K562 (cell line): ENCODE measurements around the gene SCG5. TPM values are rescaled to one million over a fixed set of nuclear protein-coding genes. Genes with fewer than 3 reads are reported as not detected.

Experiments used
- ATAC-seq: fragments of 200-7000 bp; cut with Tn5 transposase; 3 replicates; pipeline ENCODE4 v1.9.1; 2020; ENCODE audit warnings: moderate library complexity
- BruUV-seq: library from RNA; stranded (reverse); fragments of 400-500 nt; replicated peaks from 2 replicates; lab custom pipeline; 2021; lab: Mats Ljungman, UMichigan
- CTCF ChIA-PET: fragments of 300-600 bp; formaldehyde crosslinking; extraction: SDS; loops from one replicate; lab custom pipeline; 2021; ENCODE audit warnings: low intra/inter-chr PET ratio; lab: Yijun Ruan, JAX
- POLR2A ChIA-PET: fragments of 300-600, 350-650 bp; sonication (Branson Sonifier 250); formaldehyde crosslinking; extraction: SDS; loops from one replicate; lab custom pipeline; 2021; ENCODE audit warnings: antibody characterized with exemption, inconsistent platforms; lab: Yijun Ruan, JAX
- DNase-seq, 4 experiments: peaks; one replicate each; pipeline versions ENCODE4 v3.0.0 to v3.0.0-alpha.2; 2011 to 2018; ENCODE audit warnings: low spot score in 3 of 4, mixed read lengths in 3 of 4; ENCODE audit errors: extremely low read depth in 1 of 4
- FAIRE-seq: peaks from 2 replicates; lab custom pipeline; 2011; peaks lifted over from hg19 to GRCh38; lab: Jason Lieb, UNC
- H2AFZ ChIP-seq: 2 replicates; pipeline ENCODE4 v1.6.0; 2011; ENCODE audit warnings: low read depth, low read length, control low read depth, inconsistent platforms
- H3K27ac ChIP-seq: fragments of 200-600 bp; 3 replicates; pipeline ENCODE4 v1.8.0; 2011; ENCODE audit warnings: low read depth, mild to moderate bottlenecking, control low read depth, inconsistent platforms, low read length, moderate library complexity, mixed read lengths; ENCODE audit errors: extremely low read depth
- H3K27me3 ChIP-seq, 2 experiments: fragments of 300-600 bp in 1 of 2; 2 replicates in 1 of 2; 3 replicates in 1 of 2; pipeline versions ENCODE4 v1.6.0 to v1.8.0; 2011; ENCODE audit warnings: inconsistent platforms in 2 of 2, low read length in 2 of 2, mild to moderate bottlenecking in 1 of 2, mixed read lengths in 1 of 2, moderate library complexity in 1 of 2; ENCODE audit not compliant: control insufficient read depth in 2 of 2, insufficient read depth in 2 of 2
- H3K36me3 ChIP-seq: fragments of 300-600 bp; 3 replicates; pipeline ENCODE4 v1.8.0; 2011; ENCODE audit warnings: mild to moderate bottlenecking, low read length, inconsistent platforms; ENCODE audit not compliant: control insufficient read depth, insufficient read depth
- H3K4me1 ChIP-seq, 2 experiments: fragments of 200-600 bp in 1 of 2; replicated peaks in 1 of 2; 2 replicates in 1 of 2; 3 replicates in 1 of 2; pipeline versions ENCODE4 v1.5.1 to v1.8.0; 2011; ENCODE audit warnings: inconsistent platforms in 2 of 2, low read length in 2 of 2, mild to moderate bottlenecking in 1 of 2, mixed read lengths in 1 of 2, moderate library complexity in 1 of 2; ENCODE audit not compliant: control insufficient read depth in 2 of 2, insufficient read depth in 2 of 2
- H3K4me2 ChIP-seq: 2 replicates; pipeline ENCODE4 v1.6.1; 2011; ENCODE audit warnings: low read length, control low read depth, inconsistent platforms, mixed read lengths; ENCODE audit not compliant: insufficient read depth
- H3K4me3 ChIP-seq: fragments of 200-600 bp; sonication (generic), shearing (Covaris generic); 2 replicates; pipeline ENCODE4 v1.5.1; 2016; ENCODE audit warnings: control low read depth, inconsistent platforms
- H3K79me2 ChIP-seq: fragments of 200-600 bp; 3 replicates; pipeline ENCODE4 v1.8.0; 2011; ENCODE audit warnings: low read length, inconsistent platforms; ENCODE audit not compliant: control insufficient read depth, insufficient read depth
- H3K9ac ChIP-seq, 2 experiments: 2 replicates each; pipeline versions ENCODE4 v1.6.0 to v1.6.1; 2011; ENCODE audit warnings: low read depth in 2 of 2, low read length in 2 of 2, control low read depth in 1 of 2, inconsistent platforms in 1 of 2, mild to moderate bottlenecking in 1 of 2, mixed read lengths in 1 of 2; ENCODE audit not compliant: insufficient read depth in 1 of 2
- H3K9me1 ChIP-seq: one replicate; pipeline ENCODE4 v1.6.0; 2011; ENCODE audit warnings: inconsistent platforms, mild to moderate bottlenecking, low read length, moderate library complexity; ENCODE audit not compliant: control insufficient read depth, insufficient read depth
- H3K9me3 ChIP-seq: replicated peaks from 2 replicates; pipeline ENCODE4 v1.5.1; 2011; ENCODE audit warnings: low read depth, low read length, inconsistent platforms; ENCODE audit not compliant: control insufficient read depth, insufficient read depth
- H4K20me1 ChIP-seq: replicated peaks from 2 replicates; pipeline ENCODE4 v1.6.1; 2011; ENCODE audit warnings: low read length, inconsistent platforms, mixed read lengths; ENCODE audit not compliant: control insufficient read depth, insufficient read depth
- BMI1 ChIP-seq: fragments of 150-350 bp; IDR thresholded peaks from 2 replicates; pipeline ENCODE4 v1.6.1; 2014; ENCODE audit warnings: low read length
- CBX8 ChIP-seq: fragments of 200-600 bp; sonication (generic); IDR thresholded peaks from 2 replicates; pipeline ENCODE4 v1.6.1; 2012; ENCODE audit warnings: borderline replicate concordance, mixed run types, low read depth, mild to moderate bottlenecking, moderate library complexity, mixed read lengths, low read length, control low read depth, inconsistent platforms; ENCODE audit not compliant: poor library complexity, severe bottlenecking; ENCODE audit errors: extremely low read depth
- RNF2 ChIP-seq: sonication (generic); IDR thresholded peaks from 2 replicates; pipeline ENCODE4 v1.6.1; 2016
- ZNF507 ChIP-seq: conservative IDR thresholded peaks from 2 replicates; pipeline ENCODE4 v1.6.1; 2017; ENCODE audit warnings: missing genetic modification characterization, missing compliant biosample characterization
- WGBS: fragments of 100-300 bp; shearing (Covaris generic); methylation state at CpG from one replicate; pipeline ENCODE4 v1.1.6; 2016; ENCODE audit warnings: low coverage, mixed read lengths; ENCODE audit not compliant: insufficient coverage; ENCODE audit errors: missing lambda C conversion rate; 5-methylcytosine and 5-hydroxymethylcytosine counted together
- in situ Hi-C: fragments of 300-500 bp; cut with MboI; formaldehyde crosslinking; loops from 4 replicates; pipeline ENCODE4 v1.15.0; 2018; ENCODE audit warnings: inconsistent platforms, mixed read lengths
- intact Hi-C: fragments of 100-400 bp; cut with micrococcal nuclease; formaldehyde crosslinking; loops from 2 replicates; pipeline ENCODE4 v1.14.2; 2022
- polyA plus RNA-seq, 8 experiments: library from polyadenylated mRNA; depleted of rRNA in 4 of 8; stranded (reverse) in 5 of 8; unstranded in 3 of 8; fragments of >200 nt; fragmentation: Nextera tagmentation in 2 of 8; fragmentation: Illumina TruSeq in 1 of 8; extraction: Ambion mirVana in 2 of 8; extraction: Trizol in 1 of 8; gene quantifications; 2 replicates each; pipeline versions ENCODE4 v1.2.1 to v1.2.3, GENCODE V29; 2011 to 2014; ENCODE audit warnings: inconsistent platforms in 1 of 8, missing spikeins in 1 of 8
- total RNA-seq, 7 experiments: library from RNA; depleted of rRNA in 6 of 7; stranded (reverse); fragments of >200 nt in 6 of 7; fragmentation: Illumina TruSeq in 2 of 7; extraction: Trizol in 2 of 7; gene quantifications; 2 replicates each; pipeline versions ENCODE4 v1.2.1 to v1.2.3, GENCODE V29; 2011 to 2021; ENCODE audit warnings: low replicate concordance in 1 of 7
- TF ChIP-seq, protein P1 (sequence below): sonication (generic); formaldehyde crosslinking; IDR thresholded peaks from 2 replicates; pipeline ENCODE4 v1.8.1; 2023; ENCODE audit warnings: mild to moderate bottlenecking, missing genetic modification reagents, moderate library complexity
- TF ChIP-seq, protein P2 (sequence below): fragments of 250-450 bp; sonication (Bioruptor Pico); IDR thresholded peaks from 2 replicates; pipeline ENCODE4 v1.4.0; 2020; ENCODE audit warnings: mild to moderate bottlenecking

The SCG5 gene
- total and polyA plus RNA-seq, 9 of the 15 experiments (the other 6 are each of a cell fraction or from before 2014, with no cell fraction given) = 0.06 to 0.76 (median 0.28) TPM; not detected in 2

DNA sequence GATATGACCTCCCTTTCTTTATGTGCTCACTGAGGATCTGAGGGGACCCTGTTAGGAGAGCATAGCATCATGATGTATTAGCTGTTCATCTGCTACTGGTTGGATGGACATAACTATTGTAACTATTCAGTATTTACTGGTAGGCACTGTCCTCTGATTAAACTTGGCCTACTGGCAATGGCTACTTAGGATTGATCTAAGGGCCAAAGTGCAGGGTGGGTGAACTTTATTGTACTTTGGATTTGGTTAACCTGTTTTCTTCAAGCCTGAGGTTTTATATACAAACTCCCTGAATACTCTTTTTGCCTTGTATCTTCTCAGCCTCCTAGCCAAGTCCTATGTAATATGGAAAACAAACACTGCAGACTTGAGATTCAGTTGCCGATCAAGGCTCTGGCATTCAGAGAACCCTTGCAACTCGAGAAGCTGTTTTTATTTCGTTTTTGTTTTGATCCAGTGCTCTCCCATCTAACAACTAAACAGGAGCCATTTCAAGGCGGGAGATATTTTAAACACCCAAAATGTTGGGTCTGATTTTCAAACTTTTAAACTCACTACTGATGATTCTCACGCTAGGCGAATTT, 91.2 kb downstream of the SCG5 start:
- no peak overlapping the region for H2AFZ ChIP-seq
- TF ChIP-seq CBX8 (peak; percentile 85), BMI1 (0 out of 2 replicates have a peak, but pooled peaks have one; percentile 43), ZNF507 (tag) (no peak), RNF2 (0 out of 2 replicates have a peak, but pooled peaks have one; percentile 18)
- TF ChIP-seq, protein P1, sequence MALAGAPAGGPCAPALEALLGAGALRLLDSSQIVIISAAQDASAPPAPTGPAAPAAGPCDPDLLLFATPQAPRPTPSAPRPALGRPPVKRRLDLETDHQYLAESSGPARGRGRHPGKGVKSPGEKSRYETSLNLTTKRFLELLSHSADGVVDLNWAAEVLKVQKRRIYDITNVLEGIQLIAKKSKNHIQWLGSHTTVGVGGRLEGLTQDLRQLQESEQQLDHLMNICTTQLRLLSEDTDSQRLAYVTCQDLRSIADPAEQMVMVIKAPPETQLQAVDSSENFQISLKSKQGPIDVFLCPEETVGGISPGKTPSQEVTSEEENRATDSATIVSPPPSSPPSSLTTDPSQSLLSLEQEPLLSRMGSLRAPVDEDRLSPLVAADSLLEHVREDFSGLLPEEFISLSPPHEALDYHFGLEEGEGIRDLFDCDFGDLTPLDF (CRISPR knock-in tag) = no peak
- TF ChIP-seq, protein P2, sequence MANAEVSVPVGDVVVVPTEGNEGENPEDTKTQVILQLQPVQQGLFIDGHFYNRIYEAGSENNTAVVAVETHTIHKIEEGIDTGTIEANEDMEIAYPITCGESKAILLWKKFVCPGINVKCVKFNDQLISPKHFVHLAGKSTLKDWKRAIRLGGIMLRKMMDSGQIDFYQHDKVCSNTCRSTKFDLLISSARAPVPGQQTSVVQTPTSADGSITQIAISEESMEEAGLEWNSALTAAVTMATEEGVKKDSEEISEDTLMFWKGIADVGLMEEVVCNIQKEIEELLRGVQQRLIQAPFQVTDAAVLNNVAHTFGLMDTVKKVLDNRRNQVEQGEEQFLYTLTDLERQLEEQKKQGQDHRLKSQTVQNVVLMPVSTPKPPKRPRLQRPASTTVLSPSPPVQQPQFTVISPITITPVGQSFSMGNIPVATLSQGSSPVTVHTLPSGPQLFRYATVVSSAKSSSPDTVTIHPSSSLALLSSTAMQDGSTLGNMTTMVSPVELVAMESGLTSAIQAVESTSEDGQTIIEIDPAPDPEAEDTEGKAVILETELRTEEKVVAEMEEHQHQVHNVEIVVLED (CRISPR knock-in tag) = no peak
- 34% methylated on average over 6 of the region's 6 CpGs for WGBS
- no peak overlapping the region for H3K9ac ChIP-seq
- ChIA-PET CTCF (no interaction called here), POLR2A (no interaction called here)
- ATAC-seq (no peak), DNase-seq (no peak), FAIRE-seq (no peak)
- no peak overlapping the region for H3K4me3 ChIP-seq
- H3K36me3 ChIP-seq = no peaks in the 10 kb centered on the region
- peaks cover 5 to 6% of the 10 kb centered on the region in 2 experiments; a peak in 3 of 5 replicates for H3K4me1 ChIP-seq
- H3K27me3 ChIP-seq = no peaks in the 10 kb centered on the region
- intact Hi-C loops (no loop called here), in situ Hi-C loops (no loop called here)
- no peak overlapping the region for H3K4me2 ChIP-seq
- no peaks in the 10 kb centered on the region for H4K20me1 ChIP-seq
- no peak overlapping the region for H3K27ac ChIP-seq
- BruUV-seq = no TSS peak
- H3K9me1 ChIP-seq = no peaks in the 10 kb centered on the region
- no peaks in the 10 kb centered on the region for H3K9me3 ChIP-seq
- no peaks in the 10 kb centered on the region for H3K79me2 ChIP-seq
